GM08714 (cell line): ENCODE measurements around the gene RUNX2.
A peak's percentile ranks its signal among the peaks of the same experiment; 100 is the strongest.
"Not testable (repeated sequence)": the region's sequence is repeated elsewhere in the genome, so short reads cannot be mapped to it uniquely, and the experiment has no call there.

Source experiments
- H3K4me3 ChIP-seq: fragments of 200-500 bp; sonication (Bioruptor generic); 2 replicates; pipeline ENCODE4 v1.5.1; 2014; ENCODE audit warnings: mild to moderate bottlenecking, low read length, inconsistent platforms
- ZNF274 ChIP-seq: IDR thresholded peaks from 2 replicates; pipeline ENCODE4 v1.6.1; 2012; ENCODE audit warnings: mild to moderate bottlenecking, low read depth, low read length

The RUNX2 gene

DNA sequence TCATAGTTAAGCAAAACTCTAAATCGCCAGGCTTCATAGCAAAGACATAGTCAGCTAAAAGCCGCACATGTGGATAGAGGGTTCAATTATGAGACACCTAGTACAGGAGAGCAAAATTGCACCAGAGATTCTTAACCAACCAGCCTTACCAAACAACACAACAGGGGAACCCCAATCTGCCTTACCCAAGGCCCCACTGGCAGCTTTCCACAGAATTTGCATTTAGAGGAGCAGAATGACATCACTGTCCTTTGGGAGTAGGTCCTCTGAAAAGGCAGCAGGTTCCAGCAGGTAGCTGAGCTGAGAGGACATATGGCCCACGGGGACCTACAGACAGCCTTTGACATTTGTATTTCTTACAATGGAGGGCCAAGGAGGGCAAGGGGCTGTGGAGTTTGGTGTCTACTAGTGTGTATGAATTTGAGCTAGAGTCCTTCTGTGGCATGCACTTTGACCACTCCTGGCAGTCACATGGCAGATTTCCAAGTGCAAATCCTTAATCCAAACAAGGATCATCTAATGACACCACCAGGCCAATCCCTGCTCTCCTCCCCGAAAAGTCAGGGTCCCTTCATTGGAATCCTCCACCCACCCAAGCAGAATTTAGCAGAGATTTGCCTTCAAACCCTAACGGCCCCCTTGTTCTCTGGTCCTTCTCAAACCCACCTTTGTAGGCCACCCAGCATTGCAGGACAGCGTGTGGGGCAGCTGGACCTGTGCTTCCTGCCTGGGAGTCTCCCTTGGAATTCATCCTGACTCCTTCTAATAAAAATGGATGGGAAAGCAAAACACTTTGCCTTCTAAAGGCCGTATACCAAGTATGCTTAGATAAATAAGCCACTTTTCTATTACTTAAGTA, 220.8 kb downstream of the RUNX2 start:
- no peak overlapping the region for H3K4me3 ChIP-seq
- no peak for TF ChIP-seq ZNF274

GRCh38 chr6:45552536-45552935, 224.4 kb downstream of the RUNX2 start:
- H3K4me3 ChIP-seq, result no peak overlapping the region
- TF ChIP-seq ZNF274, result no peak

- no peak for TF ChIP-seq ZNF274
- no peak overlapping the region for H3K4me3 ChIP-seq
These were observed 225.7 kb downstream of the RUNX2 start for GRCh38 chr6:45553730-45554344.

DNA sequence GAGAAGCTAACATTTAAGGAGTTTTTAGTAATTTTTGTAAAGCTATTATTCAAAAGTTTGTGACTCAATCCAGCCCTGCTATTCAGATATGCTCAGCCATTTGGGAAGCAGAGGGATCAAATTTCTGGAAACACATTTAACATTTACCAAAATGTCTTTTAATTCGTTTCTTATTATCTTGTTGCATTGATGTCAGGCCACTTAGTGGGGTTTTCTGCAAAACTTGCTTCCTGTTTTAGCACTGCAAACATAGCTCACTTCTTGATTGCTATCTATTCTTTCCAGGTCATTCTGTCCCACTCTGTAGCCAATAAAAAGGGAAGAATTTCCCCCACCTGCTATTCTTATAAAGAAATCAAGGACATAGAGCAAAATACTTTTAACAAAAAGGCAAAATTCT, 226.5 kb downstream of the RUNX2 start:
- H3K4me3 ChIP-seq, result no peak overlapping the region
- no peak for TF ChIP-seq ZNF274

DNA sequence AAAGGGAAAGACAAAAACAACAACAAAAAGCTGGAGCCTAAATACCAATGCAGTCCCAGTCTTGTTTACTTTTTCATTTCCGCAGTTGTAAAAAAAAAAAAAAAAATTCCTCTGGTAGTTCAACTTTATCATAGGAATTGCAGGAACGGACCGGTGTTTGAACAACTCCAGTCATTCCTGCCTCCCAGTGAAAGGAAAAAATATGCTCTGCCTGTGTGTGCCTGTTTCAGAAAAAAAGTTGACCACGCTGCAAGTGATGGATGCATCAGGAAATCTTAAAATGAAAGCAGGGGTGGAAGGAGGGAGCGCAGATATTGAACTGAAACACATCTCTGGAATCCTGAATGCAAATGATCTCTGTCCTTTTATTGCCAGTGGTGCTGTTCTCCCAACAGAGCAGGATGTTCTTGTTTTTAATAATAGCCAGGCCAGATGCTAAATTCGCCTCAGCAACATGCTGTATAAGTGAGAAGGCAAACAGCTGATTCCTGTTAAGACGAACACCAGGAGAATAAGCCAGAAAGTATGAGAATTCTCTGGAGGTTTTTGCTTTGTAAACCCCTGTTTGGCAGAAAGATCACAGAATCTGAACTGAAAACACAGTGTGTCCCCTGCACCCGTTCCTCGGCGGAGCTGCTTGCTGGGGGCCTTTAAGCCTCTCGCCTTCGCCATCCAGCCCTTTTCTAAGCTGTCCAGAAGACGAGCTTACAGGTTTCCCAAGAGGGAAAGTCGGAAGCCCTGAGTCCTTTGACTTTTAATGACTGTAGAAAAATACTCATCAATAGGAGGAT, 228.0 kb downstream of the RUNX2 start:
- H3K4me3 ChIP-seq, result no peak overlapping the region
- TF ChIP-seq ZNF274, result no peak

- no peak for TF ChIP-seq ZNF274
- H3K4me3 ChIP-seq, result no peak overlapping the region
These were observed 228.7 kb downstream of the RUNX2 start for GRCh38 chr6:45556828-45557227.

GRCh38 chr6:45557454-45557853, 229.3 kb downstream of the RUNX2 start:
- no peak for TF ChIP-seq ZNF274
- H3K4me3 ChIP-seq, result no peak overlapping the region

GRCh38 chr6:45558858-45559257, 230.7 kb downstream of the RUNX2 start:
- no peak overlapping the region for H3K4me3 ChIP-seq
- TF ChIP-seq ZNF274, result no peak

- not testable (repeated sequence) for H3K4me3 ChIP-seq
These were observed 232.2 kb downstream of the RUNX2 start for GRCh38 chr6:45560321-45560820.

GRCh38 chr6:45562171-45562570, 234.0 kb downstream of the RUNX2 start:
- no peak overlapping the region for H3K4me3 ChIP-seq
- TF ChIP-seq ZNF274, result no peak

DNA sequence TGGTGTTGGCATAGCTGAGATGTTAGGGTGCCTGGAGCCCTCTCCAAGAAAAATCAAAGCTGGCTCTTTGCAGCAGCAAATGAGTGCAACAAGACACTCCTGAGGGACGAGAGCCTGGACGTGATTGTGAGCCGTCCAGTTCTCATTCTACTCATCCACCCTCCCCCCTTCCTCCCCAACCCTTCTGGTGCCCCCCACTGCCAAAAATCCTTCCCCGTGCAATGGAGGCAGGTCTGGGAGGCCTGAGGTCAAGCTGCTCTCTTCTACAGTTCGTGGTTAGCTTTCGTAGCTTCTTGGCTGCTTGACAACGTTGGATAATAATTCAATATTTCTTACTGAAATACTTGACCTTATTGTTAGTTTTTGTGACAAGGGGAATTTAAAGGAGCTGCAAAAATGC, 234.9 kb downstream of the RUNX2 start:
- no peak for TF ChIP-seq ZNF274
- no peak overlapping the region for H3K4me3 ChIP-seq

DNA sequence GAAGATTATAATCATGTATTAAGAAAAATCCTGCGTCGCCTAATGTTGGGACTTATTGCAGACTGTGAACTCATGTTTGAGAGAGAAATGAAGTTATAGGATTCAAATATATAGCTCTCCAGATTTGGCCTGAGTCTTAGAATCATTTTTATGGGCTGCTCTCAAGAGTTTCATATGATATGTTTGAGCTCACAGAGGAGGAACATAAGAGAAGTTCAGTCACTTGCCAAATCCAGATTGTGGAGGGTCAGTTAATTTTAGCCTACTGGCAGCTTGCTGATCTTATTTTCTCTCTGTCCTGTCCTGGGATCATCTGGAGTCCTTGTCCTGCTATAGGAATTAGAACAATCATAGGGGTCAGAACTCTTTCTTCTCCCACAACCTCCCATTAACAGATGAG, 235.7 kb downstream of the RUNX2 start:
- no peak for TF ChIP-seq ZNF274

GRCh38 chr6:45566882-45567281, 238.8 kb downstream of the RUNX2 start:
- 0 out of 2 replicates have a peak, but pooled peaks have one; percentile 21 for TF ChIP-seq ZNF274
- no peak overlapping the region for H3K4me3 ChIP-seq

More for the DNA sequence above, 235.7 kb downstream of the RUNX2 start:
- H3K4me3 ChIP-seq, result no peak overlapping the region

DNA sequence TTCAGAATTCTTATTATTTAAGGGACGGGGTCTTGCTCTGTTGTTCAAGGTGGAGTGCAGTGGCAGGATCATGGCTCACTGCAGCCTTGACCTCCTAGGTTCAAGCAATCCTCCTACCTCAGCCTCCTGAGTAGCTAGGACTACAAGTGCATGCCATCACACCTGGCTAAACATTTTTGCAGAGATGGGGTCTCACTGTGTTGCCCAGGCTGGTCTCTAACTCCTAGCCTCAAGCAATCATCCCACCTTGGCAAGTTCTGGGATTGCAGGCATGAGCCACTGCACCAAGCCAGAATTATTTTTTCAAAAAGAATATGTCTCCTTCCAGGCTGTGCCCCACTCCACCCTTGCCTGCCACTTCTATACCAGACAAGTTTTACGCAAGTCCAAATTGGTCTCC, 239.7 kb downstream of the RUNX2 start:
- no peak for TF ChIP-seq ZNF274
- H3K4me3 ChIP-seq, result no peak overlapping the region

GRCh38 chr6:45568626-45569025, 240.5 kb downstream of the RUNX2 start:
- no peak for TF ChIP-seq ZNF274
- H3K4me3 ChIP-seq, result no peak overlapping the region
